ENCODE results near the gene ILKAP.

DNA sequence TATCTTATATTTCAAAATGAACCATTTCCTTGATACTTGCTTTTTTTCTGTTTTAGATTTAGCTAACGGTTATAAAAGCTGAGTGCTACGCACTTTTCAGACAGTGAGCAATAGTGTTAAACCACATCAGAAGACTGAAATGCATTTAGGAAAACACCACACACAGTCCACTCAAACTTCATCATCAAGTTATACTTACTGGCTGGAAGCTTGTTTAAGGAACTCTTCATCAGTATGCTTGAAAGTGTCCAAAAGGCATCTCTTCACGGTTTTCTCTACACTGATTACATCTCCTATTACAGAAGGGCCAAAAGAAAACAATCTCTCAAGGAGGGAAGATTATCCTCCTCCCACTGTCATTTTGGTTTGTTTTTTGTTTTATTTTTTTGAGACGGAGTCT is 19.7 kb downstream of the ILKAP start:
- TF ChIP-seq, protein P1, sequence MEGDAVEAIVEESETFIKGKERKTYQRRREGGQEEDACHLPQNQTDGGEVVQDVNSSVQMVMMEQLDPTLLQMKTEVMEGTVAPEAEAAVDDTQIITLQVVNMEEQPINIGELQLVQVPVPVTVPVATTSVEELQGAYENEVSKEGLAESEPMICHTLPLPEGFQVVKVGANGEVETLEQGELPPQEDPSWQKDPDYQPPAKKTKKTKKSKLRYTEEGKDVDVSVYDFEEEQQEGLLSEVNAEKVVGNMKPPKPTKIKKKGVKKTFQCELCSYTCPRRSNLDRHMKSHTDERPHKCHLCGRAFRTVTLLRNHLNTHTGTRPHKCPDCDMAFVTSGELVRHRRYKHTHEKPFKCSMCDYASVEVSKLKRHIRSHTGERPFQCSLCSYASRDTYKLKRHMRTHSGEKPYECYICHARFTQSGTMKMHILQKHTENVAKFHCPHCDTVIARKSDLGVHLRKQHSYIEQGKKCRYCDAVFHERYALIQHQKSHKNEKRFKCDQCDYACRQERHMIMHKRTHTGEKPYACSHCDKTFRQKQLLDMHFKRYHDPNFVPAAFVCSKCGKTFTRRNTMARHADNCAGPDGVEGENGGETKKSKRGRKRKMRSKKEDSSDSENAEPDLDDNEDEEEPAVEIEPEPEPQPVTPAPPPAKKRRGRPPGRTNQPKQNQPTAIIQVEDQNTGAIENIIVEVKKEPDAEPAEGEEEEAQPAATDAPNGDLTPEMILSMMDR (IDR thresholded peaks at IDR 0.05; ENCODE audit: borderline replicate concordance, extremely low read depth, low read length, poor library complexity, severe bottlenecking): no peak
- TF ChIP-seq EZH2 (IDR thresholded peaks at IDR 0.05; ENCODE audit: borderline replicate concordance, low read depth, low read length, severe bottlenecking): no peak

All from DND-41 (cell line).